Measurements from ENCODE around the gene TCF12.

The TCF12 gene

DNA sequence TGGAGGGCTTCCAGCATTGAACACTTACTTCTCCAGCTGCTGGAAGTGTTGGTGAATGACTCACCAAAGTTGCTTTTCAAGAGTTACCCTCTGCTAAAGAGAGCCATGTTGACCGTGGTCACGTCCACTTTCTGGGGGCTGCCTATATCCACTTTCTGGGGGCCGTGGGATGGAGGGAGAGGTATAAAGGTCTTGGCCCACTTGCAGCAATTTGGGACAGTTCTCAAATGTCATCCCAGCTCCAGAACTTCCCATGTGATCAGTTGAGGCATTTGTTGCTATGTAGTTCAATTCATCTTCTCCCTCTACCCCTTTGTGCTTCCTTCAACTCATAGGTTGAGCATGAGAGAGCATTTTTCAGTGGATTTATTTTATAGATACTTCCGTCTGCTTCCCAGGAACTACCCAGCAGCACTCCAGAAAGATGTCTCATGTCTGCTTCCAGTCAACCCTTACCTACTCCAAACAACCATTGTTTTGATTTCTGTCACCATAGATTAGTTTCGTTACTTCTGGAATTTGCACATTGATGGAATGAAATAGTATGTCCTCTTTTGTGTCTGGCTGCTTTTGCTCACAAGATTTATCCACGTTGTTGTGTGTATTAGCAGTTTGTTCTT lies 130.6 kb downstream of the TCF12 start:
- no peak for DNase-seq (ENCODE audit: low read depth in 2 of 2)

DNA sequence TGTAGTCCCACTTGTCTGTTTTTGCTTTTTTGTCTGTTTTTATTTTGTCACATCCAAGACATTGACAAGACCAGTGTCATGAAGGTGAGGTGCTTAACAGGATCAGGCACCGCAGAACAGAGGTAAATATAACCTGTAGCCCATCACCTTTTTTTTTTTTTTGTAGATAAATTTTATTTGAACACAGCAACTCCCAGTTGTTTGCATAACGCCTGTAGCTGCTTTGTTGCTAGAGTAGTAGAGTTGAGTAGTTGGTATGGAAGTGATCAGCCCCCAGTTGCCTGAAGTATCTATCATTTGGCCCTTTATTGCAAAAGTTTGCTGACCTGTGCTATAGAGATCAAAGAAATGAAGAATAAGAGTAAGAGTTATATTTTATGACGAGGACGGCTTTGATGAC lies 135.0 kb downstream of the TCF12 start:
- no peak for DNase-seq (ENCODE audit: low read depth in 2 of 2)

DNA sequence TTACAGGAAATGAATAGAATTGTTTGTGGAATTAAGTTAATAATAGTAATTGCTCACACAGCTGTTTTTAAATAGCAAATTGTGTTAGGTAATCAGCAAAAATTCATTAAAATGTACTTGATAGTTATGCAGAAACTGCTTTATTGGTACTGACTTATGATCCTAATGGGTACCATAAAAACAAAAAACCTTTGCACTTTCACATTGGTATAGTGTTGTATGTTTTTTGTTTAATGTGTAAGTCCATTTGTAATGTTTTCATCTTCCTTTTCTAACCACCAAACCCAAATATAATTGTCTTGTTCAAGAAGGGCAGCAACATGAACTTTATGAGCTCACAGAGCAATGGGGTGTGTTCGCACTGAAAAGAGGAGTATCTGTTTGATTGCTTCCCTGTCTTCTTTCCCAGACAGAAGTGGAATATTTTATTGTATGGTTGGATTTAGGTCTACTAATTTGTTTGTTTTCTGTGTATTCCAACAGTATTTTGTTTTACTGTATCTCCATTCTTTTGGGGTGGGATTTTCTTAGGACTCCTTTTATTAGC lies 135.8 kb downstream of the TCF12 start:
- DNase-seq (ENCODE audit: low read depth in 2 of 2): no peak

DNA sequence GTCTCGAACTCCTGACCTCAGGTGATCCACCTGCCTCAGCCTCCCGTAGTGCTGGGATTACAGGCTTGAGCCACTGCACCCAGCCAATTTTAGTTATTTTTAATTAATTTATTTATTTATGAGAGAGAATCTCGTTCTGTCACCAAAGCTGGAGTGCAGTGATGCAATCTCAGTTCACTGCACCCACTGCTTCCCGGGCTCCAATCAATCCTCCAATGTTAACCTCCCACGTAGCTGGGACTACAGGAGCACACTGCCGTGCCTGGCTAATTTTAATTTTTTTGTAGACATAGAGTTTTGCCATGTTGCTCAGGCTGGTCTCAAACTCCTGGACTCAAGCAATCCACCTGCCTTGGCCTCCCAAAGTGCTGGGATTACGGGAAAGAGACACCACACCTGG lies 137.9 kb downstream of the TCF12 start:
- no peak for DNase-seq (ENCODE audit: low read depth in 2 of 2)

- no peak for DNase-seq (ENCODE audit: low read depth in 2 of 2)
Observed at GRCh38 chr15:57057134-57057930, 138.9 kb downstream of the TCF12 start.

GRCh38 chr15:57059026-57059660 lies 140.7 kb downstream of the TCF12 start:
- no peak for DNase-seq (ENCODE audit: low read depth in 2 of 2)

GRCh38 chr15:57060799-57061198 lies 142.4 kb downstream of the TCF12 start:
- no peak for DNase-seq (ENCODE audit: low read depth in 2 of 2)

DNA sequence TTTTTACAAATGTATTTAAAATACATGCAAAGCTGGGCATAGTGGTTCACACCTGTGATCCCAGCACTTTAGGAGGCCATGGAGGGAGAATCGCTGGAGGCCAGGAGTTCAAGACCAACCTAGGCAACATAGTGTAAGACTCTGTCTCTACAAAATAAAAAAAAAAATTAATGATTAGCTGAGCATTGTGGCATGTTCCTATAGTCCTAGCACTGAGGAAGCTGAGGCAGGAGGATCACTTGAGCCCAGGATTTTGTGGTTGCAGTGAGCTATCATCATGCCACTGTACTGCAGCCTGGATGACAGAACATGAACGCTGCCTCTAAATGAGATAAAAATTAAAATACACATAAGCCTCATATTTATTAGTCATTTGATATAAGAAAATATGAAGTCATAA lies 142.8 kb downstream of the TCF12 start:
- DNase-seq (ENCODE audit: low read depth in 2 of 2): no peak

DNA sequence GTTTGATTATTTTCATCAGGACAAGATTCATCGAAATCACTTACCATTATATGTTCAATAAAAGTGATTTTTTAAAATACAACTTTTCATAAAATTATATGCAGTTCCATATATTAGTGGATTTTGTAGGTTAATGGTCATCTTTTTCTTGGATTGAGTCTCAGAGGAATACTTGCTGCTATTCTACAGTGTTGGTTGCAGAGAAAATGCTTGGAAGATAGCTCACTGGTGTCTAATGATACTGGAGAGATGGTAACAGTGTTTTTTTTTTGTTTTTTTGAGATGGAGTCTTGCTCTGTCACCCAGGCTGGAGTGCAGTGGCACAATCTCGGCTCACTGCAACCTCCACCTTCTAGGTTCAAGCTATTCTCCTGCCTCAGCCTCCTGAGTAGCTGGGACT lies 143.3 kb downstream of the TCF12 start:
- no peak for DNase-seq (ENCODE audit: low read depth in 2 of 2)

DNA sequence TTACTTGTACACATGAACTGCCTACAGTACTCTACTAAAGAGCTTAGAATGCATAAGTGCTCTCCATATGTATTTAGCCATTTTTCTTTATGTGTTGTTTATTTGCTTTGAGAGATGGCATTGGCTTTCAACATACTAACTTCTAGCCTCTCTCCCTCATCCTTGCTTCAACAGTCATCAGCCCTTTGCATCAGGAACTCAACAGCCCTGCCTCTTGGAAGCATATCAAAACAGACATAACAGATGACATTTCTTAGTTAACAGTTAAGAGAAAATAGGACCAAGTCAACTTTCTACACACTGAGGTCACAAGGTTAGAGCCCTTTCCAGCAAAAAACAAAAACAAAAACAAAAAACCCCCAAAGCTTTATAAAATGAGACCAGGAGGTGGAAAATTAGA lies 145.6 kb downstream of the TCF12 start:
- DNase-seq (ENCODE audit: low read depth in 2 of 2): no peak

DNA sequence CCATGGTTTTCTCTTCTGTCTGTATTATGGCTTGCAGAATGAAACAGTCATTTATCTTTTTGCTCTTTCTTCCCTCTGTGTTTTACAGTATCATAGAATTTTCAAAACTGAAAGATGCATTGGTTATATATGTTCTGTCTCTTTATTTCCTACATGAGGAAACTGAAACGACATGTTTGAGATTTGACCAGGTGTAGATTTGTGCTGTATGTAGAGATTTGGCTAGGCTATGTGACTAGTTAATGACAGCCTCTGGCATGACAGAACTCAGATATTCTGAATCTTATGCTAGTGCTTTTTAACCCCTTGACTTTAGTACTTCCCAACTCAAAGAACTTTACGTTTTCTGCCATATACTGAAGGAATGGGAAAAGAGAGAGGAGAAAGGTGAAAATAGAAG lies 151.0 kb downstream of the TCF12 start:
- no peak for DNase-seq (ENCODE audit: low read depth in 2 of 2)

DNA sequence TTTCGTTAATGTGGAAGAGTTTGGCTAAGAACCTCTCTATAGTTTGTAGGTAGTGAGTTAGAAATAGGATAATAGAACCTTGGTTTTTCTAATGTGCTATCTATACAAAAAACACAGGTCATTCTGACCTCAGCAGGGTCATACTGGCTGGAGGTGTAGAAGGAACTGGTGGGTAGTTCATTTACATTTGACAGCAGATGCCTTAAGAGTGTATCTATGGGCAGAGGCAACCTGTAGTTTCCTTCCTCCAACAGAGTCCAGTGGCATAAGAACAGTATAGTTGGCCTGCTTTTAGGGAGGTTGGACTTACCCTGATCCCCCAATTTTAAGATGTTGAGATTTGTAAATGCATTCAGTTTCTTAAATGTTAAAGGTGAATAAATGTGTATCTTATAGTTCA lies 152.2 kb downstream of the TCF12 start:
- DNase-seq (ENCODE audit: low read depth in 2 of 2): no peak

GRCh38 chr15:57079446-57079845 lies 161.0 kb downstream of the TCF12 start:
- DNase-seq (ENCODE audit: low read depth in 2 of 2): no peak

GRCh38 chr15:57079931-57080620 lies 161.6 kb downstream of the TCF12 start:
- DNase-seq (ENCODE audit: low read depth in 2 of 2): no peak

- DNase-seq (ENCODE audit: low read depth in 2 of 2): no peak
Observed at GRCh38 chr15:57082054-57082728, 163.7 kb downstream of the TCF12 start.

- DNase-seq (ENCODE audit: low read depth in 2 of 2): no peak
Observed at GRCh38 chr15:57084192-57084591, 165.7 kb downstream of the TCF12 start.

DNA sequence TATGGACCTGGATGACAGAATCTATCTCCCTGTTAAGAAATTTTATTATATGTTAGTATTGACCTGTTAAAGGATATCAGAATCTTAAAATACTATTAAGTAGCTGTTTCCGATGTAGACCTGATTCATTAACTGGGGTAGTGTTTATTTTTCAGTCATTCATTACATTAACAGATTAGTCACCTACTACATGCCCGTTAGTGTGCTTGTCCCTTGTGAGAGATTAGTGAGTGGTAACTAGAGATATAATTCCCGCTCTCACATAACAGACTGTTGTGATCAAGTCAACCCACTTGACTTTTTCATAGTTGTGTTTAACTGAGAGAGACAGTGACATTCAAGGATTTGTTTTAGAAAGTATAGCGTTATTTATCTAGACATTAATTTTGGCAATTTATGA lies 166.8 kb downstream of the TCF12 start:
- no peak for DNase-seq (ENCODE audit: low read depth in 2 of 2)

- no peak for DNase-seq (ENCODE audit: low read depth in 2 of 2)
Observed at GRCh38 chr15:57086857-57087427, 168.5 kb downstream of the TCF12 start.

- no peak for DNase-seq (ENCODE audit: low read depth in 2 of 2)
Observed at GRCh38 chr15:57089815-57090495, 171.5 kb downstream of the TCF12 start.

DNA sequence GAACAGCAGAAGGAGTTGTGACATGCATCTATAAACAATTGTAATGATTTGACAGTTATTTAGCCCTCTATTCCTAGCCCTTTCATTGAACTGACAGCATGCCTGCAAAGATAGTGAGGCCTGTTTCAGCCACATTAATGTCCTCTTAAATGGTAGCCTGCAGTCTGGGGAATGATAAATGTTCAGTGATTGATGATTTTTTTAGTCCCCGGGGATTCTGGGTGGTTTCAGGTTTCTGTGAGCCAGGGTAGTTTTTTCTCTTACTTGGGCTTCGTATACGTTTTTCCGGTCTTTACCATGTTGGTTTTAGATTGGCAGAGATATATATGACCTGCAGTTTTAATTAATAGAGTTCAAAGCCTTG lies 172.0 kb downstream of the TCF12 start:
- DNase-seq (ENCODE audit: low read depth in 2 of 2): no peak

GRCh38 chr15:57091636-57092035 lies 173.2 kb downstream of the TCF12 start:
- DNase-seq (ENCODE audit: low read depth in 2 of 2): no peak
